NCI-H446 treated with DMSO at 0.1 percent for 48 hours (cell line): ENCODE data around the gene SP2.

Source experiments
- DNase-seq: peaks from one replicate; lab custom pipeline; 2025; lab: John Stamatoyannopoulos, UW

SP2 gene

DNA sequence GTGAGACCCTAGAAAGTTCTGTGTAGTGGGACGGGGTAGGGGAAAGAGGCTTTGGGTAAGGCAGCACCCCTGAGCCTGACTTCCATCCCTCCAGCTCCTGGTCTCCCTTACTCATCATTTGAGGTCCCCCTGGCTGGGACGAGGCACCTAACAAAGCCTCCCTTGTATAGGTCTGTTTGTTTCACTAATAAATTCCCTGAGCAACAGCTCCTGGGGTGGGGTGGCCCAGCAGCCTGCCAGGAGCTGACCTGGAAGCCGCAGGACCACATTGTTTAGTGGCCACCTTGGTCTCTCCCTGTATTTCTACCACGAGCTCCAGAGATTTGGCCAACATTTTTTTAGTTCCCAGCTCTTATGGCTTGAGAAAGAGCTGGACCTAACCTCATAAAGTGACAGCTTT lies 54.4 kb downstream of the SP2 start:
- no peak for DNase-seq

DNA sequence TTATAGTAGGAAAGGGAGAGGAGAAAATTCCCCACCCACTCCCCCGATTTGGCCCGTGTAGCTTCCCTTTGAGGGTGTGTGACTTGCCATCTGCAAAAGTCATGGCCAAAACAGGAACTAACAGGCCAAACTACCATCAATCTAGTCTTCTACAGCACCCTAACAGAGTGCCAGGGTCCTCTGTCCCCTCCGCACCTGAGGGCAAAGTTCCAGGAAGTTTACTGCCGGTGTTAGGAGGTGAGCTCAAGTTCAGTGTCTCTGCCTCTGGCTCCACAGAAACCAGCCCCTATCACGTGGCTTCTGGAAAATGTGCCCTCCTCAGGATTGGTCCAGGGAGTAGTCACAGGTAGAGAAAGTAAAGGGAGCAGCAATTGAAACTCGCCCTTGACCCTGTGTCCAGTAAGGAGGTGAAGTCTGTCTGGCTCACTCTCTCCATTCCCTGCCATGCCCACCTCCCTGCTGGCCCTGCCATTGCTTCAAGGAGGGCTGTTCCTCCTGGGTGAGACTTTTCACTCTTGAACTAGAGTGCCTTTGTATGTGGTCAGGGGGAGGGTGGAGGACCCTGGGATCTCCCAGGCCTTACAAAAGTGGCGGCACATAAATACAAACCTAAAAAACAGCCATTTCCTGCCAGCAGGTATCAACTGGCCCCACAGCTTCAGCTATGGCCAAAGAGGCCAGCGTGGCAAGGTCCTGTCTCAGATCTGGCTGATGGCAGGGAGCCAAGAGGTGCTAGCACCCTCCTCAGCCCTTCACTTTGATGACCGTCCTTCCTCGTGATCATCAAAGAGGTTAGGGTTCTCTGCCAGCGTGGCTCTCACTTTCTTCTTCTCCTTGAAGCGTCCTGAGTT lies 56.4 kb downstream of the SP2 start:
- no peak for DNase-seq

DNA sequence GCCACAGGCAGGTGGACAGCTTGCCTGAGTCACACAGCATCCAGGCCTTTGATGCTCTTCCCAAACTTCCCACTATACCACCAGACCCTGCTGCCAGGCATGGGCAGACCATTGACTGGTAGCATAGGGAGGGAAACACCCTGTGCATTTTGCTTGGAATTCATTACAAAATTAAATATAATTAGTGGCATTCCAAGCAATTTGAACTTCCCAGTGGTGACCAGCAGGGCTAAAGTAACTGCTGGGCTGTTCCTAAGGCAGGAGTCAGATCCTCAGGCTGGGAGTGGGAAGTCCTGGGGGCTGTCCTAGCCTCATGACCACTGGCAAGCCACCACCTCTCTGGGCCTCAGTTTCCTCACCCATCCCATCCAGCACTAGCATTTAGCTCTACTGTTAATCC lies 57.9 kb downstream of the SP2 start:
- no peak for DNase-seq

GRCh38 chr17:47955497-47956461 lies 59.7 kb downstream of the SP2 start:
- no peak for DNase-seq

- no peak for DNase-seq
Measured at GRCh38 chr17:47956791-47957590, 61.0 kb downstream of the SP2 start.

DNA sequence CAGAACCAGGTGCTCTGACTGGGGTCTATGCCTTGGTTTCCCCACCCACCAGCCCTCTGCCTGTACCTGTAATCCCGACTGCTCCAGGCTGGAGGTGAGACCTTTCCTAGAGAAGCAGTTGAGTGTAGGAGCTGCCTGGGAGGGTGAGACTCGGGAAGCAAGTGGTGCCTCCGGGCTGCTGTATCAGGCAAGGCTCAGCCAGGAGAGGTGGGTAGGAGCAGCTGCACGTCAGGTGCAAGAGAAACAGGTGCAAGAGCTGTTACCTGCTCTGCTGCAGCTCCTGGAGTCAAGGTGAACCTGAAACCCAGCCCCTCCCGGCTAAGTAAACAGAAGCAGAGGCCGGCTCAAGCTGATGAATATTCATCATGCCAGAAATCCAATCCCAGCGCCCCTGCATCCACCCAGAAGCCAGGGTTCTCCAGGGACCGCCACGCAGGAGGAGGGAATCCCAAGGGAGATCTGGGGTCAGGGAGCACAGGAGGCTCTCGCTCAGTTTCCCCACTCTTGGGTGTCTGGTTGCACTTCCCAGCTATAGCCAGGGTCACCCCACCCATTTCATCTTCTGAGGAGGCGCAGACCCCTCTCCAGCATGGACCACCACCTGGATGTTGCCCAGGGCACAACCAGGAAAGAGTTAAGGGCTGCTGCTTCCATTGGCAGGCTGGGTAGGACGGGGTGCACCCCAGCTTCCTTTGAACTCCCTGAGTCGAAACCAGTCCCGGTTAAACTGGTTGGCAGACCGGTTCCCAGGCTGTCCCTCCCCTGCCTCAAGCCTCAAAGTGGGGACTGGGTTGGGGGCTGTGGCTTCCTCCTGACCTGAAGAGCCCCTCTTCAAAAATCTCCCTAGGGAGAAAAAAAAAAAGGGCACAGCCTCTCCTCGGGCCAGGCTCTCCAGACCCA lies 61.8 kb downstream of the SP2 start, which contains the start of gene PRR15L:
Gene PRR15L, minus strand, starts transcription at position 293 of the 900 bp plus-strand sequence. CDS start 4,649 bp downstream, outside the sequence.
- DNase-seq: no peak

DNA sequence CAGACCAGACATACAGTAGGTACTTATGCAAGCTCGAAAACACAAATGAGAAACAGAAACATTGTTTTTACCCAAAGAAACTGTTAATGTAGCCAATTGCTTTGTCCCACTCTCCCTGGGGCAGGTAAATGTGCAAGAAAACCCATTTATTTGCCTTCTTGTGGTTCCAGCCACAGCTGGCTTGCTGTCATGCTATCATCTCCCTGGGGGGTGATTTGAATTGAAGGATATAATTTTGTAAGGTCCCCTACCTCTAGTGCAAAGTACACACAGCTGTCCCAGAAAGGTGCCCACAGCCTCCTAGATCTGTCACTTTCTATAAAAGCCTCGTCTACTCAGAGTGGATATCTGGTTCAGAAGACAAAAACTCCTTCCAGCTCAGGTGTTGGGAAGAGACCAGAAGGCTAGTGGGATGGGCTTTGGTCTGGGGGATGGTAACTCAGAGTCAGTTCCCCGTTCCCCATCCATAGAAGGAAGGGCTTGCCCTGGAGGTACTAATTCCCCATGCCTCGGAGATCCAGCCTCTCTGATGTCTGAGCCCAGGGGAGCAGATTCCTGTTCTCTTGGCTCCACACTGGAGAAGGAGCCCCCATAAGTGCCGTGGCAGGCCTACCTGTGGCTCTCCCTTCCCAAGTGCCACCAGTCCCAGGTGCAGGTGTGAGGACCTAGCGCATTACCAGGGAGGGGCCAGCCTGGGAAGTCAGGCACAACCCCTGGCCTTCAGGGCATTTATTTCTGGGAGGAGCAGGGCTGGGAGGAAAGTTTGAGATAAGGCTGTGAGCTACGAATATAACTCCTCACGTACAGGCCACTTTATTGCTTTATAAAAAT lies 64.0 kb downstream of the SP2 start:
- DNase-seq: no peak

DNA sequence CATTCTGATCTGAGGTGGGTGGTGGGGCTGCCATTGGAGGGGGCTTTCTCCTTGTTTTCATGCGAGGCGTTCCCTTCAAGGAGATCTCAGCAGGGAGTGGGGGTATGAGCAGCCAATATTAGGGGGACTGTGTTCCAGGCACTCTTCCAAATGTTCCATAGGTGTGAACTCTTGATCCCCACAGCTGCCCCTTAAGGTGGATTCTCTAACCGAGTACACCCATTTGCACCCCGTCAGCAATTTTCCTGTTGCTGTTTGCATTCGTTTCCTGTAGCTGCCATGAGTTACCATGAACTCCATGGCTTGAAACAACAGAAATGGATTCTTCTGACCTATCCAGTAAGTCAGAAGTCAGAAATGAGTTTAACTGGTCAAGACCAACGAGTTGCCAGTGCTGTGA lies 65.4 kb downstream of the SP2 start:
- DNase-seq: no peak

GRCh38 chr17:47962901-47963300 lies 66.9 kb downstream of the SP2 start:
- no peak for DNase-seq

DNA sequence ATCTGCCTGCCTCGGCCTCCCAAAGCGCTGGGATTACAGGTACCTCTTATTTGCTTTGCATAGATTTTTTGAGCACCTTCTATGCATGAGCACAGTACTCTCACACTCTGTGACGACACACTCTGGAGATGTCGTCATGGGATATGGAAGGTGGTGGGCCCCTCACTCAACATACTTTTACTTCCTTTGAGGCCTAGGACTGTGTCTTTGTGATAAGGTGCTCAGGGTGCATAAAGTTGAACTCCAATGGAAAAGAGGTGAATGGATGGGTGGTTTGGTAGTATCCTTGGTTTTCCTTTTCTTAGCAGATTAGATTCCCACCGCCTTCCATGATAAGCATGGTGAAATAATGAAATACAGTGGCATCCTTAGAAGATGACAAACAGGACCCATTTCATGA lies 68.8 kb downstream of the SP2 start:
- DNase-seq: no peak

GRCh38 chr17:47966079-47966519 lies 70.1 kb downstream of the SP2 start:
- no peak for DNase-seq

DNA sequence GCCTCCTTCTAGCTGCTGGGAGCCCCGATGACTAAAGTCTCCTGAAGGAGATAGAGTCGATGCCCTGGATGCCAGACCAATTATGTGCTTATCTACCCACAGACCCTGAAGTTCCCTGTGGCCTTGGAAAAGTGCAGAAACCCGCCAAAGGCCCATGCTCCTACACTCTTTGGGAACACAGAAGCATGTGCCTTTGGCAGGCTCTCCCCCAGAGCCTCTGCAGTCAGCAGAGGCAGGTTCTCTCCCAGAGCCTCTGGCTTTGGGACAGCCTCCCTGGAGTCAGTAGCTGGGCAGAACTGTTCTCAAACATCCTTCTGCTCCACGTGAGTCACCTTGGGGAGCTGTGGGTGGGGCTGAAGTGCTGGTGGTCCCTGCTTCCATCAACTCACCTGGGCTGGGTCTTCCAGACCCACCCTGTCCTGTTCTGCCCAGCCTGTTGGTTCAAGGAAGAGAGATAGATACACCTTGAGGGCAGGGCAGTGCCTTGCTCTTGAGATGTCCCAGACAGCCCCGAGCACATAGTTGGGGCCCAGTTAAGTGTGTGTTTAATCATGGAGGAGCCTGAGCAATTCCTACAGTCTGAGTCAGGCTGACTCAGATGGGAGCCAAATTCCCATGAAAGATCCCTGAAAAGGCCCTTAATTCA lies 71.7 kb downstream of the SP2 start:
- DNase-seq: no peak

DNA sequence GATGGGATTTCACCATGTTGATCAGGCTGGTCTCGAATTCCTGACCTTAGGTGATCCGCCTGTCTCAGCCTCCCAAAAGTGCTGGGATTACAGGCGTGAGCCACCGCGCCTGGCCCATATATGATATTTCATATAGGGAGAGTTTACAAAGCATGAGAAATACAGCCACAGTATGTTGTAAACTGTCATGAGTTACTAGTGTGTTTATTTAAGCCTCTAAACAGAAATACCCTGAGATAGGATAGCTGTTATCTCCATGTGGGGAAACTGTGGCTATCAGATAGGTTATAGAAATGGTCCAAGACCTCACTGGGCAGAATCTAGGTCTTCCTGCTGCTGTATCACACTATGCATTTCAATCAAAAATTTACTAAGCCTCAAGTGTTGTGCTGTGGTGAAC lies 72.8 kb downstream of the SP2 start:
- DNase-seq: no peak

- DNase-seq: no peak
Measured at GRCh38 chr17:47969930-47970724, 74.1 kb downstream of the SP2 start.

DNA sequence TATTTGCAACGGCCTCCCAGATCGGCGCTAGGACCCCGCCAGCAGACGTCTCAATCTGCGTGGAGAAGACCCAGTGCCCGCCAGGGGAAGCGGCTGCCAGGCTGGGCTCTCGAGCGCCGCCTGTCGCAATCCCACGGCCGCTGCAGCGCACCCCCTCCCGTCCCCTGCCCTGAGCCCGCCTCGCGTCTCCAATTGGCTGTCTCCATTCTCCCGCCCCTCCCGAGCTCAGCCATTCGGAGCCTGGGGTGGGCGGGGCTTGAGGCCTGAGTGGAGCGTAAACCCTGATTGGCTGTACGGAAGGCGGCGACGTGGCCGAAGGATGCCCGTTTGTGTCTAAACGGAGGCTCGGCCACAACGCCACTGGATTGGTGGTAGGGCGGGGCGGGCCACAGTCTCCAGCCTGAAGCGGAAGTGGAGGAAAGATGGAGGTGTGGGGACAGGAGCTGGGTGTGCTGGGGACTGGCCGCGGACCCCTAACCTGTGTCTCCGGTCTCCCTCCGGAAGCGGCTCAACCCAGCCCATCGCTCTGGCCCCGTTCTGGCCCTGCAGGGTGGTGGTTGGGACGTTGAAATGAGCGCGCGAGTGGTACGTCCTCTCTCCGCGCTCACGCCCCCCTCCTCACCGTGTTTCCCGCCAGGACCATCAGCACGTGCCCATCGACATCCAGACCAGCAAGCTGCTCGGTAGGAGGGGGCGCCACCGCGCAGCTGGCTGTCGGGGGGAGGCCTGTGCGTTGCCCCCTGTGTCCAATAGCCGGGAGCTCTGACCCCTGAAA lies 74.9 kb downstream of the SP2 start, which contains the start of gene CDK5RAP3:
Gene CDK5RAP3, plus strand, starts transcription at position 389 of the 775 bp plus-strand sequence. Its CDS starts 34 bp downstream, at position 423.
- peak; percentile 97 for DNase-seq

- DNase-seq: peak; percentile 51
Measured at GRCh38 chr17:47973541-47973940, 77.5 kb downstream of the SP2 start.

- no peak for DNase-seq
Measured at GRCh38 chr17:47975189-47975822, 79.3 kb downstream of the SP2 start.
